Ramos (cell line): ENCODE measurements around the gene THOC1.

Source experiments
- in situ Hi-C: fragments of 300-500 bp; cut with MboI; formaldehyde crosslinking; loops from one replicate; pipeline ENCODE4 v1.14.3; 2022; ENCODE audit warnings: low sequenced_read_pairs; ENCODE audit not compliant: unreplicated experiment

The THOC1 gene

DNA sequence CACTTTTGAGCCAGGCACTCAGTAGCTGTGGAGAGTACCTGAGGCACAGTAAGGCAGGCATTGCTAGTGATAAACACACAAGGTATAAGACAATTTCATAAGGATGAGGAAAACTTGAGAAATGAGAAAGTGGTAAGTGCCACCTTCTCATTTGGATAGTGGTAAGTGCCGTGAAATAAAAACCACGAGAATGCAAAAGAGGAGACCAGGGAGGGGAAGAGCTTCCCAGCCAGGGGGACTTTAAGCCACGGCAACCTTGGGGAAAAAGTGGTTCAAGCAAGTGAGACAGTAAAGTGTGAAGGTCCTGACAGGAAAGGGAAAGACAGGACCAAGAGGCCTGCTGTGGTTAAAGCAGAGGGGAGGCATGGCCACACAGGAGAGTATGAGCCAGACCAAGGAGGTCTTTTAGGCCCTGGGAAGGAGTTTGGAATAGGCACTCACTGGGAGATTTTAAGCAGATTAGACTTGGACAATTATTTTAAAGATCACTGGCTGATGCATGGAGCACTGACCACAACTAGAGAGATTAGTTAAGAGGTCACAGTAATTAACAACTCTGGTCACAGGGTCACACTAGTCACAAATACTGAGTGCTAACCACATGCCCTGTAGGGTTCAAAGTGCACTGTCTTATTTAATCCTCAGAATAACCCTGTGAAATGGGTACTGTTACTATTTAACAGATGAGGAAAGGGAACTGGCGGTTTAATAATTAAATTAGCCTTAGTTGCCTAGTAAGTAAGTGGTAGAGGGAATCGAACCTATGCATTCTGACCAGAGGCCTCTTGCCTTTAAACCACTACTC is 50.1 kb downstream of the THOC1 start:
- in situ Hi-C loops, result no loop called here

DNA sequence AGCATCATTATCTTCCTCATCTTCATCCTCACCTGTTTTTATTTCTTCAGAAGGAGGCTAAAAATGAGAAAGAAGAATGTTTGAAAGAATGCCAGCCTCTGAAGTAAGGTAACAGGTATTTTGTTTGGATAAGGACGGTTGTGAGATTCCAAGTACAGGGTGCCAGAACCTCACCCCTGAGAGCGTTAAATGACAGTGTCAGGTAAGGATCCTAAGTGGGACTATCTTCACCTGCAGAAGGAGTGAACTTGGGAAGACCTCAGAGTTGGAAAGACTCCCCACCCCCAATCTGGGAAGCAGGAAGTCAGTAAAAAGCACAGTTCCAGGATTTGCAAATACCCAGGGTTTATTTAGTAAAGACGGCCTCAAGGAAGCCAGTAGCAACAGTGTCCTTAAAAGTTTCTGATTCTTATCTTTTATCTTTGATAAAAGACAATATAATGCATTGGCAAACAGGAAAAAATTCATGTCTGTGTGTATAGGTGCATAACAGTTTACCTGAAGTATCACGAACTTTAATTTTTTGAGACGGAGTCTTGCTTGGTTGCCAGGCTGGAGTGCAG is 52.3 kb downstream of the THOC1 start:
- in situ Hi-C loops, result no loop called here

DNA sequence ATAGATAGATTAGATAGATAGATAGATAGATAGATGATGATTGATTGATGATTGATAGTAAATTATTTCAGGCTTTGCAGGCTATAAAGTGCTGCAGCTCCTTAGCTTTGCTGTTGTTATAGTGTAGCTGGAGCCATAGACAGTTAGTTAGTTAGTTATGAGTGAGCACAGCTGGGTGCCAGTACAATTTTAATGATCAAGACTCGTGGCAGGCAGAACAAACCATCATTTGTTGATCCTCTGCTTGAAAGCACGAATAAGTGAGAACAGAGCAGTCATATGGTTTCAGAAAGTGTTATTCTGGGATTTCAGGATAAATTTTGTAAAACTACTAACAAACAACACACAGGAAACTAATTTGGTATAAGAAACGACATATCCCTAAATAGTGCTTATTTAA is 53.9 kb downstream of the THOC1 start:
- in situ Hi-C loops, result no loop called here

DNA sequence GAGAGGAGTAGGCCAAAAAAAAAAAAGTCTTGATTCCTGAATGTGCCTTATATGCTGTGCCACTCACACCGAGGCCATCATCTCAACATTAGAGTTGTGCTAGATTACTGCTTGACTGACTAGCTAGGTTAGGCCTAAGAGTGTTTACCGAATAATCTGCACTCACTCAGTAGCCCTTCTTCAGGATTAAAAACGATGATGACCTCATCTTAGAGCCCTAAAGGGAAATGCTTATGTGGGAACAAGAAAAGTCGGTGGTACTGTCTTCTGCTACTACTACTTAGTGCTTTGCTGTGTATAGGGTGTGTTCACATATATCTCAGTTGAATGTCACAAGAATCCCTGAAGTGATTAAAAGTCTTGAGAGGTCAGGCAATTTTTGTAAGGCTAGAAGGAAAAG is 54.3 kb downstream of the THOC1 start:
- in situ Hi-C loops, result no loop called here

DNA sequence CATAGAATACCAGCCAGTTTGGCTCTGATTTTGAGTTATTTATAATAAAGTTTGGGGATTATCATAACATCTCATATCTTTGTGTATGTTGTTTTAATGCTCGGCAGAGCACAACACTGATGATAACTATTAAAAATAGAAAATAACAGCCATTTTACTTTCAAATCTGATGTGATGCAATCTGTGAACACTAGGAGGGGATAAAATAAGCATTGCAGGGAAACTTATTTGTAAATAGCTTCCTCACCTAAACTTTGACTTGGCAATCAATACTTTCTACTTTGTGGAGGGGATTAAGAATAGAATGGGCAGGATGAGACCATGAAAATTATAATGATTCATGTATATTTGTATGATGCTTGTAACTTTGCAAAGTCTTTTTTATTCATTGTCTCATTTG is 55.1 kb downstream of the THOC1 start:
- in situ Hi-C loops, result no loop called here

DNA sequence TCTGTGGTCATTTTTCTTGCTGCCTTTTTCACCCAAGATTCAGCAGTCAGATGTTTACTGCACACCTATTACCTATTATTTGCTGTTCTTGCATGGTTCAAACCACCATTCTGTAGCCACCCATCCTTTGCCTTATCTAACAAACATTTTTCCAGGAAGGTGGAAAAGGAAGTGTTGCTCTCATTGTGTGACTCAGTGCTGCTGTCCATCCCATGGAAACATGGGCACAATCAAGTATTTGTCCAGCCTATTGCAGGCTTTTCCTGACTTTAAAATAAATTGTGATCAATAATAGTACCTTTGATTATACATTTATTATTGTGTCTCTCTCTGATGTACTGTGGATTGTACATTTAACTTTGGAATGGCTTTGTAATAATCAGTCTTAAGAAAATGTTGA is 56.3 kb downstream of the THOC1 start:
- in situ Hi-C loops, result no loop called here

DNA sequence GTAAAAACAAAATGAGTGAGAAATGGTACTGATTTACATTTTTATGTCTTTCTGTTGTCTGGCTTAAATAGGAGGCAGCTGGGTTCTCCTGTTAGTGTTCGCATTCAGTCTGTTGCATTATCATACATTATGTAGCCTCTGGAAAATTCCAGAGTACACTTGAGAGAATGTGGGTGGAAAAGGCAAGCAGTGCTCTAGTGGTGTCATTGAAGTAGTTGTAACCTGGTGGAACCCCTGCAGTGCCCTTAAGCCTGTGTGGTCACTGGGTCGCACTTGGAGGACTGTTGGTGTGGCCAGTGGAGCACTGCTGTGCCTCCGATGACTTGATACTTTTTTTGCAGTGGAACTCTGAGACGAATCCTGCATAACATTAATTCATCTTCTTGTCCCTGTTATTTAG is 57.1 kb downstream of the THOC1 start:
- in situ Hi-C loops, result no loop called here

DNA sequence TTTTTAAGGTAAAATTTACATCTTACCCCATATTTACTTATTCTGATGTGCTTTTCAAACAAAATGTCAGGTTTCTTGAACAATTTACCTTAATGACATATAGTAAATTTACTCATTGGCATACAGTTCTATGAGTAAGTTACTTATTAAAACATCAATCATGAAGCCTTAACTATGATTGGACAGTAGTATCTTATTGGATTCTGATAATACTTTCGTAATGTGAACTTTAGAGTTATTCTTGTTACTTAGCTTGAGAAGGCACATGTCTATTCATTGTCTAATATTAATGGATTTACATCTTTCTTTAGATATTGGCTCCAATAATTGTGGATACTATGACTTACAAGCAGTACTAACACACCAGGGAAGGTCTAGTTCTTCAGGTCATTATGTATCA is 57.8 kb downstream of the THOC1 start:
- in situ Hi-C loops, result no loop called here

DNA sequence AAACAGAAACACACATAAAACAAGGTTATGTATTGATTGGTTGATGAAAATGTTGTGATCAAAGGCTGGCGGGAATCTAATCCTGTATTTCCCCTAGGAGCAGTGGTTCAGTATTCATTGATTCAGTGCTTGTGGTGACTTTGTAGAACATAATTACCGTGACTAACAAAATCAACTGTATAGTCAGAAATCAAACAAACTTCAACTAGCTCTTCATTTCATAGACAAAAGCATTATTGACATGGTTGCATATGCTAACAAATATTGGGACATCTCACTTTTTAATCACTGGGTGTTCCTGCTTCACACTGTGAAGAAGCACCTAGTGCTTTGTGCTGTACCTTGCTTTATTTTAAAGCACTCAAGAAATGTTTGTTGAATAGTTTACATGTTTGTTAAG is 68.1 kb downstream of the THOC1 start:
- in situ Hi-C loops, result no loop called here

DNA sequence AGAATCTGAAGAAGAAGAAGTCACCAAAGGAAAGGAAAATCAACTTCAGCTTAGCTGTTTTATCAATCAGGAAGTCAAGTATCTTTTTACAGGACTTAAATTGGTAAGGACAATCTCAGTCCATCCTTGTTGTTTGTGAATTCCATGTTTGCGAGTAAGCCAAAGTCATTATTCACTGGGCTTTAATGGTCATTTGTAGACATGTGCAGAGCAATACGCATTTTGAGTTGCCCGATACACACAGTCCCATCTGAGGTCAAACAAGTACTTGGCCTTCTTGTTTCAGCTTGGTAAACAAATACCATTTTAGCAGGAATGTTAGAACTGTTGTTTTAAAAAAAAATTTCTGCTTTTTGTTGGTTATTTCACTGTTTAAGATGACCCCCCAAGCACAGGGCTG is 68.6 kb downstream of the THOC1 start:
- in situ Hi-C loops, result no loop called here

DNA sequence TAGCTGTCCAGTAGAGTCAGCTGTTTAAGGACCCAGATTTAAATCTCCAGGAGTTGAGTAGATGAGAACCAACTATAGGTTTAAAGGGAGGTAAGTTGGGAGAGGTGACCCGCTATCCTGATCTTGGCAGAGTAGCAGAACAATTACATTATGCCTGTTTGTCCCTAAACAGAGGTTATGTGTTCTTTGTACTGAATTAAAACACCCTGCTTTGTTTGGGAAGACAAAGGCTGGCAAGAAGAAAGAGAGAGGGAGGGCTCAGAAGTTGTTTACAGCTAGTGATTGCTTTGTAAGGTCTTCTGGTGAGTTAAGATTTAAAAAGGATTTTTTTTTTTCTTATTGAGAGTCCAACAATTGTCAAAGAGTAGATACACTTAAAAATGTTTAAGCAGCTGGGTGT is 72.2 kb downstream of the THOC1 start:
- in situ Hi-C loops, result no loop called here

DNA sequence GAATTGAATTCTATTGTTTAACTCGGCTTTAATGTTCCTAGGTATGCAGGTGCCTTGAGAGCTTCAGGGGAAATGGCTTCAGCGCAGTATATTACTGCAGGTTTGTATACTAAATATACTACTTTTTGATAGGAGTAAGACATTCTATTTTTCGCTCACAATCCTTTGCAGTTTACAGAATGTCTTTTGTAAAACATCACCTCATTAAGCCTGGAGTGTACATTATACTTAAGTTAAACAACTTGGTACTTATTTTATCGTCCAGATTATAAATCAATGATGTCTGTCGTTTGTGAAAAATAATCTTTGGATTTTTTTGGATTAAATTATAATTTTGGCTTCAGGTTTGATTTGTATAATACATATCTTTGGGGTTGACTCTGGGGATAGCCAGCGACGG is 75.0 kb downstream of the THOC1 start:
- in situ Hi-C loops, result no loop called here

DNA sequence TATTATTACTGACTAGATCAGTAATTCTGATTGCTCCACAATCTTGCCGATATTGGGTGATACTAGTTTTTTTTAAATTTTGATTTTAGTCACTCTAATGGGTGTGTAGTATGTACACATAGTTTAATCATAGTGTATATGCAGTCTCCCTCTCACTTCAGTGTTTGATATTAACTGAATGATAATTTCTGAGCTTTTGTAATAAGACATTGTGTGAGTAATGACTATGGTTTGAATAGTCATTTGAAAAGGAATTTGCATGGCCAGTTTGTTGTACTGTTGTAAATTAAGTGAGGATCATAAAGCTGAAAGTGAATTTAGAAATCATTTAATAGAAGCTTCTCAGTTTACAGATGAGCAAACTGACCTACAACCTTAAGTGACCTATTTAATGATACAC is 76.1 kb downstream of the THOC1 start:
- in situ Hi-C loops, result no loop called here

DNA sequence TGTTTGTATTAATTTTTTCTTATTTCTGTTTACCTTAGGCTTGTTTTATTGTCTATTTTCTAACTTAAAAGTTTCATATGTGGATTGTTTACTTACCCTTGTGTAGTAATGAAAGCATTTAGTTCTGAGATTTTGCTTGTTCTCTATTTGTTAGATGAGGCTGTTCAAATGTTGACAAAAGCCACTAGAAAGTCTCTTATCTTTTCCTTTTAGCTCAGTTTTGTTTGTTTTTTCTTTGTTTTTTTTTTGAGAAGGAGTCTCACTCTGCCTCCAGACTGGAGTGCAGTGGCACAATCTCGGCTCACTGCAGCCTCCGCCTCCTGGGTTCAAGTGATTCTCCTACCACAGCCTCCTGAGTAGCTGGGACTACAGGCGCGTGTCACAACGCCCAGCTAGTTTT is 78.6 kb downstream of the THOC1 start:
- in situ Hi-C loops, result no loop called here

DNA sequence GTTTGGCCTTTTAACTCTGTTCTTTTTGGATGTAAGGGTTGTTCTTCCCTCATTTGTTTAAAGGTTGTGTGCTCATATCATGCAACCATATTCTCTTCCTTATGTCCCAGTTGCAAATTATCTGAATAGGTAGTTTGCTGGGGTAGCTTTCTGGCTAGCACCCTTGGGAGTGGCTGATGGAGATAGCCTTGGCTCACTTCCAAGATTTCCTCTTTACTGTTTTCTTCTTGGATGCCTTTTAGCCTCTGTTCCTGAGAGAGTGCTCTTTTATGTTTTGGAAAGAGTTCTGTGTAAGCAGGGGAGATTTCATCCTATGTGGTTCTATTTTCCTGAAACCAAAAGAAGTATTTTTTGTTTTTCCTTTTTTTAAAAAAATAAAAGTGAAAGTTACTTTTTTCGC is 84.1 kb downstream of the THOC1 start:
- in situ Hi-C loops, result no loop called here

DNA sequence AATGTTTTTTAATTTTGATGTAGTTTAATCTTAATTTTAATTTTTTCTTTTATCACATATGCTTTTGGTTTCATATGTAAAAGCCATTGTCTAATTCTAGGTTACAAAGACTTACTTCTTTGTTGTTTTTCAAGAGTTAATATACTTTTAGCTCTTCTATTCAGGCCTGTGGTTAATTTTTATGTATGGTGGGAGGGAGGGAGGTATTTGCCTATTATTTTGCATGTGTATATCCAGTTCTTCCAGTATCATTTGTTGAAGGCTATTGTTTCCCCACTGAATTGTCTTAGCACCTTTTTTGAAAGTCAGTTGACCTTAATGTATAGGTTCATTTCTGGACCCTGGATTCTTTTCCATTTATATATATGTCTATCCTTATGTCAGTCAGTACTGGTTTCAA is 86.1 kb downstream of the THOC1 start:
- in situ Hi-C loops, result no loop called here

DNA sequence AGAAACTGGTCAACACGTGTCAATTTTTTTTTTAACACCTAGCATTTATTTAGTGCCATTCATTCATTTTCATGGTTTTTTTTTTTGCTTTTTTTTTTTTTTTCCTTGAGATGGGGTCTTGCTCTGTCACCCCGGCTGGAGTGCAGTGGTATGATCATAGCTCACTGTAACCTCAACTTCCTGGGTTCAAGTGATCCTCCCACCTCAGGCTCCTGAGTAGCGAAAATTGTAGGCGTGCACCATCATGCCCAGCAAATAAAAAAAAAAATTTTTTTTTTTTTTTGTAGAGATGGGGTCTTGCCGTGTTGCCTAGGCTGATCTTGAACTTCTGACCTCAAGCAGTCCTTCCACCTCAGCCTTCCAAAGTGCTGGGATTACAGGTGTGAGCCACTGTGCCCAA is 88.3 kb downstream of the THOC1 start:
- in situ Hi-C loops, result no loop called here

DNA sequence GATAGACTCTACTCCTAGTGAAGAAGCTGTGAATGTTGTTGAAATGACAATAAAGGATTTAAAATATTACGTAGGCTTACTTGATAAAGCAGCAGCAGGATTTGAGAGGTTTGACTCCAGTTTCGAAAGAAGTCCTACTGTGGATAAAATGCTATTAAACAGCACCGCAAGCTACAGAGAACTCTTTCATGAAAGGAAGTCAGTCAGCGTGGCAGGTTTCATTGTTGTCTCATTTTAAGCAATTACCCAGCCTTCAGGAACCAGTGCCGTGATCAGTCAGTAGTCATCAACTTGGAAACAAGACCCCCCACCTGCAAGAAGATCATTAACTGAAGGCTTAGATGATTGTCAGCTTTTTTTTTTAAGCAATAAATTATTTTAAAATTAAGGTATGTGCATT is 95.5 kb downstream of the THOC1 start:
- in situ Hi-C loops, result no loop called here
